ENCODE results near the gene VPS8.

The VPS8 gene

DNA sequence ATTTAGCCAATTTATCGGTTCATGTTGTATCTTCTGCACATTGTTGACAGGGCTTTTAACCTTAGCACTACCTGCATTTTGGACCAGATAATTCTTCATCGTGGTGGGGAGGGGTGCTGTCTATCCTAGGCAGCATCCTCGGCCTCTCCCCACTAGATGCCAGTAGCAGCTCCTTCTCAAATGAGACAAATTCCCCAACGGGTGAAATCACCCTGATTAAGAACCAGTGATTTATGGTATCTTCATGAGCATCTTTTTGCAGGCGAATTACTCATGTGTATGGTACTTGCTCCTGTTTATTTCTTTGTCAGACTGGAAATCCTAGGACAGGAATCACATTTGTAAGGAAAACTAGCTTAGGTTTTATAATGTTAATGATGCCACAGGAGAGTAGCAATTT, 272.9 kb downstream of the VPS8 start:
- DNase-seq (ENCODE audit: low read depth in 2 of 3, low spot score in 2 of 3): no peak

DNA sequence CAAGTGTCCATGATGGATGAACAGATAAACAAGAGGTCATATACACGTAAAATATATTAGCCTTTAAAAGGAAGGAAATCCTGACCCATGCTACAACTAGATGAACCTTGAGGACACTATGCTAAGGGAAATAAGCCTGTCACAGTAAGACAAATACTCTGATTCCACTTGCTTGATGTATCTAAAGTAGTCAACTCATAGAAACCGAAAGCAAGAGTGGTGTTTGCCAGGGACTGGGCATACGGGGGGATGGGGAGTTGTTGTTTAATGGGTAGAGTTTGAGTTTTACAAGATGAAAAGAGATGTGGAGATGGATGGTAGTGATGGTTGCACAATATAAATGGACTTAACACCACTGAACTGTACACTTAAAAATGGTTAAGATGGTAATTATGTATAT, 275.5 kb downstream of the VPS8 start:
- no peak for DNase-seq (ENCODE audit: low read depth in 2 of 3, low spot score in 2 of 3)

DNA sequence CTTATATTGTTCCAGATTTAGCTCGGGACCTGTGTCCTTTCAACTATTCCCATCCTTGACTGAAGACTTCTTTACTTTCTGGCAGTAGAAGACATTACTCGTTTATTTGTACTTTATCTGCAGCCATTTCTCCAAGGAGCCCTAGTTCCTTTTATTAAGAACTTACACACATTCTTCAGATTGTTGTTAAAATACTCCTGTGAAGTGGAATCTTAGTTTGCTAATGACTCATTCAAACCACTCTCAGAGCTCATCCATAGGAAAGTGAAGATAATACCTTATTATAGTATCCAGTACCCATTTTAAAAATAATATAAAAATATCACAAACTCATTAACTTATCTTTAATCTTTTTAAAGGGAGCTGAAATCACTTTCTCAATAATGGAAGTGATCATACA, 277.4 kb downstream of the VPS8 start:
- no peak for DNase-seq (ENCODE audit: low read depth in 2 of 3, low spot score in 2 of 3)

DNA sequence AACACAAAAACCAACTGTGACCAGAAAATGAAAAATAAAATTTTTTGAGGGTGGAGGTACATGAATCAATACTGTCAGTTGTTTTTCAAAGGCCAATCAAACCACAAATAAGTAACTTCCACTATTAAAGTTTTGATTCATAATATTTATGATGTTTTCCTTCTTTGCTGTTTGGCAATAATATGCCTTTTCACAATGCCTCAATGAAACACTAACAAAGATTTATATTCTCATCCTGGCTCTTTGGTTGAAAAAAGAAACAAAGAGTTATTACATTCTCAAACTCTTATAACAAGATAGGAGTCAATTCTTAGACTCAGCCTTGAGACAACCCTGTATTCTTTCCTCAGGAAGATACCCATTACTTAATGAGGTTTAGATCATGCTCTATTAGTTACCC, 277.8 kb downstream of the VPS8 start:
- DNase-seq (ENCODE audit: low read depth in 2 of 3, low spot score in 2 of 3): no peak

DNA sequence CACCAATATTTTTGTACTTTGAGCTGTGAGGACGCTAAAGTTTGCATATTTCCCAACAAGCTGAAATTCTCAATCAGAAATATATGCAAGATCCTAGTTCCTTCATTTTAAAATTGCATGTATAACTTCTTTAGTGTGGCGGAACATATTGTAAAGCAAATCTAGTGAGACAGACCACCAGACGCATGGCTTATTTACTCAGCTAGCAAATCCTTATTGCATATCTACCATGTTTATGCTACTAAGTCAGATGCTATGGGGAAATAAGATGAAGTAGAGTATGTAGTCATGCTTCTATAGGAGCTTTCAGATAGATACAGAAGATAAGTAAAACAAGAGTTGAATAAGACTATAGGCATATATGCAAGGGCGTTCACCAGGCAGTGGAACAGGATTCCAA, 278.8 kb downstream of the VPS8 start:
- DNase-seq (ENCODE audit: low read depth in 2 of 3, low spot score in 2 of 3): no peak

DNA sequence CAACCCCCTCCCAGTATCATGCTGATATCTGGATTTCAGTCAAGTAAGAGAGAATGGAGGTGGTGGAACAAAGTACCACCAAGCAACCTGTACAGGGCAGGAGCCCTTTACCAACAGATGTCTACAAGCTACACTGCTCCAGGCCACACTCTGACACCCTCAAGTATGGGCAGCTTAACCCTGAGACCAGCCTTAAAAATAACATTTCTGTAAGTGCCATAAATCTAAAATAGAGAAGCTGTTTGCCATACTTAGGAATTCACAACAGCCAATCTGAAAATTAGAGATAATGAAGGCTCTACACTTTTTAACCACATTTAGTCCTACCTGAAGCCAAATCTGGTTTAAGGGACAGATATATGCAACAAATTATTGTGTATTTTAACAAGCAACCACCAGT, 281.1 kb downstream of the VPS8 start:
- DNase-seq (ENCODE audit: low read depth in 2 of 3, low spot score in 2 of 3): no peak

DNA sequence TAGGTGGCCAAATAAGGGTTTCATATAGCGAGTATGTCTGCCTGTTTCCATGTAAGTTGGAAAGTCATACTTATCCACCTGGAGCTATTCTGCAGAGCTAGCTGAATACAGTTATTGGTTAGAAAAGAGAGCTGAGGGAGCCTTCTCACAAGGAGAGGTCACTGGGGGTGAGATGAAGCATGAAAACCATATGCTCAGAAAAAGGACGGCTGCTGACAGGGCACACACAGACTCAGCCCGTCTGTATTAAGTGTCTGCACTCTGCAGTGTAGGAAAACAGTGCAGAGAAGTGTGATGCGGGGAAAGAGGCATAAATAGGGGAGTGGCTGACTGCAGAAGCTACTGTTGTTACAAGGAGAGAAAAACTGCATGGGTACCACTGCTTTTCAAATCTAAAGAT, 282.7 kb downstream of the VPS8 start:
- no peak for DNase-seq (ENCODE audit: low read depth in 2 of 3, low spot score in 2 of 3)
